IMR-90 (cell line): ENCODE data around the gene RC3H1. TPM values are rescaled to one million over a fixed set of nuclear protein-coding genes. Genes with fewer than 3 reads are reported as not detected.

Source experiments
- ATAC-seq: fragments of 200-7000 bp; cut with Tn5 transposase; 2 replicates; pipeline ENCODE4 v1.9.1; 2020; ENCODE audit warnings: low read depth, mild to moderate bottlenecking, moderate library complexity
- BruUV-seq: library from RNA; stranded (reverse); fragments of 400-500 nt; replicated peaks from 2 replicates; lab custom pipeline; 2021; lab: Mats Ljungman, UMichigan
- CTCF ChIA-PET: fragments of 300-600 bp; formaldehyde crosslinking; extraction: SDS; loops from one replicate; lab custom pipeline; 2021; ENCODE audit warnings: antibody characterized with exemption; lab: Yijun Ruan, JAX
- POLR2A ChIA-PET: fragments of 300-600 bp; sonication (Branson Sonifier 250); formaldehyde crosslinking; loops from one replicate; lab custom pipeline; 2022; ENCODE audit warnings: antibody characterized with exemption; ENCODE audit not compliant: unreplicated experiment; lab: Charles Lee
- DNase-seq: peaks from one replicate; pipeline ENCODE4 v3.0.0; 2013
- H2AFZ ChIP-seq: replicated peaks from 2 replicates; pipeline ENCODE3; 2013; ENCODE audit warnings: low read length, mild to moderate bottlenecking; ENCODE audit not compliant: poor library complexity
- H2AK5ac ChIP-seq: 2 replicates; pipeline ENCODE4 v1.6.1; 2013; ENCODE audit warnings: low read depth, low read length, inconsistent platforms
- H2AK9ac ChIP-seq: replicated peaks from 2 replicates; pipeline ENCODE3; 2013; ENCODE audit warnings: mild to moderate bottlenecking, low read depth, low read length, moderate library complexity; ENCODE audit not compliant: poor library complexity
- H2BK120ac ChIP-seq: 2 replicates; pipeline ENCODE4 v1.6.1; 2013; ENCODE audit warnings: low read depth, low read length, inconsistent platforms
- H2BK15ac ChIP-seq: 3 replicates; pipeline ENCODE4 v1.6.1; 2013; ENCODE audit warnings: low read depth, low read length, inconsistent platforms
- H2BK20ac ChIP-seq: 2 replicates; pipeline ENCODE4 v1.6.1; 2013; ENCODE audit warnings: low read depth, mild to moderate bottlenecking, inconsistent platforms, low read length, moderate library complexity
- H2BK5ac ChIP-seq: 2 replicates; pipeline ENCODE4 v1.6.1; 2013; ENCODE audit warnings: mild to moderate bottlenecking, low read depth, low read length, inconsistent platforms; ENCODE audit not compliant: poor library complexity, severe bottlenecking
- H3K14ac ChIP-seq: replicated peaks from 2 replicates; pipeline ENCODE4 v1.6.1; 2013; ENCODE audit warnings: low read depth, low read length, inconsistent platforms
- H3K18ac ChIP-seq: 2 replicates; pipeline ENCODE4 v1.6.1; 2013; ENCODE audit warnings: low read depth, low read length, control low read depth
- H3K23ac ChIP-seq: 2 replicates; pipeline ENCODE4 v1.6.1; 2013; ENCODE audit warnings: low read depth, low read length, inconsistent platforms
- H3K27ac ChIP-seq: 2 replicates; pipeline ENCODE4 v1.5.1; 2013; ENCODE audit warnings: mild to moderate bottlenecking, control low read depth, low read length; ENCODE audit not compliant: insufficient read depth
- H3K27me3 ChIP-seq: 2 replicates; pipeline ENCODE4 v1.6.1; 2013; ENCODE audit warnings: low read length; ENCODE audit not compliant: control insufficient read depth, insufficient read depth
- H3K36me3 ChIP-seq: 2 replicates; pipeline ENCODE4 v1.6.1; 2013; ENCODE audit warnings: low read length, mixed read lengths; ENCODE audit not compliant: control insufficient read depth, insufficient read depth
- H3K4ac ChIP-seq: 2 replicates; pipeline ENCODE4 v1.6.1; 2013; ENCODE audit warnings: low read depth, low read length, inconsistent platforms
- H3K4me1 ChIP-seq: 2 replicates; pipeline ENCODE4 v1.6.1; 2013; ENCODE audit warnings: low read length, mixed read lengths; ENCODE audit not compliant: control insufficient read depth, insufficient read depth
- H3K4me2 ChIP-seq: 2 replicates; pipeline ENCODE4 v1.6.1; 2013; ENCODE audit warnings: low read depth, mild to moderate bottlenecking, control low read depth, low read length, moderate library complexity
- H3K4me3 ChIP-seq: 2 replicates; pipeline ENCODE4 v1.5.1; 2013; ENCODE audit warnings: low read depth, mild to moderate bottlenecking, control low read depth, low read length, moderate library complexity; ENCODE audit not compliant: insufficient read depth
- H3K56ac ChIP-seq: 2 replicates; pipeline ENCODE4 v1.6.1; 2013; ENCODE audit warnings: low read length, inconsistent platforms; ENCODE audit not compliant: insufficient read depth; ENCODE audit errors: extremely low read depth
- H3K79me1 ChIP-seq, 2 experiments: 2 replicates each; pipeline ENCODE4 v1.6.1; 2013; ENCODE audit warnings: low read length in 2 of 2, inconsistent platforms in 1 of 2, low read depth in 1 of 2
- H3K9ac ChIP-seq: 2 replicates; pipeline ENCODE4 v1.6.1; 2013; ENCODE audit warnings: low read depth, low read length, control low read depth
- H3K9me1 ChIP-seq: 2 replicates; pipeline ENCODE4 v1.6.1; 2013; ENCODE audit warnings: low read length, inconsistent platforms; ENCODE audit not compliant: insufficient read depth
- H3K9me3 ChIP-seq: 2 replicates; pipeline ENCODE4 v1.6.1; 2013; ENCODE audit warnings: low read length; ENCODE audit not compliant: control insufficient read depth, insufficient read depth
- H4K20me1 ChIP-seq: 2 replicates; pipeline ENCODE4 v1.6.1; 2013; ENCODE audit warnings: low read length, inconsistent platforms; ENCODE audit not compliant: insufficient read depth
- H4K5ac ChIP-seq: 2 replicates; pipeline ENCODE4 v1.6.1; 2013; ENCODE audit warnings: mild to moderate bottlenecking, low read depth, low read length, control low read depth
- H4K8ac ChIP-seq, 2 experiments: 2 replicates each; pipeline ENCODE4 v1.6.1; 2013; ENCODE audit warnings: low read depth in 2 of 2, low read length in 2 of 2, control low read depth in 1 of 2, inconsistent platforms in 1 of 2
- H4K91ac ChIP-seq: 2 replicates; pipeline ENCODE4 v1.6.1; 2013; ENCODE audit warnings: low read depth, low read length, inconsistent platforms; ENCODE audit not compliant: insufficient read depth
- CEBPB ChIP-seq: IDR thresholded peaks from 2 replicates; pipeline ENCODE4 v1.6.1; 2012; ENCODE audit warnings: low read depth, low read length, improper control_type of control experiment
- MAFK ChIP-seq: IDR thresholded peaks from 2 replicates; pipeline ENCODE4 v1.6.1; 2012; ENCODE audit warnings: low read depth, low read length, improper control_type of control experiment
- WGBS, 2 experiments: methylation state at CpG; one replicate each; pipeline versions ENCODE4 v1.1.5 to v1.1.7; 2013; ENCODE audit warnings: missing lambda C conversion rate in 2 of 2; ENCODE audit not compliant: insufficient read length in 1 of 2; ENCODE audit errors: extremely low coverage in 2 of 2; 5-methylcytosine and 5-hydroxymethylcytosine counted together
- dilution Hi-C: fragments of 300-500 bp; cut with HindIII; formaldehyde crosslinking; loops from one replicate; pipeline ENCODE4 v1.14.3; 2018; ENCODE audit warnings: low sequenced_read_pairs; ENCODE audit not compliant: unreplicated experiment
- in situ Hi-C: fragments of 300-500 bp; cut with MboI; formaldehyde crosslinking; loops from 3 replicates; pipeline ENCODE4 v1.14.3; 2019; ENCODE audit warnings: low sequenced_read_pairs, inconsistent platforms, mixed read lengths
- intact Hi-C: fragments of 100-400 bp; cut with micrococcal nuclease; formaldehyde crosslinking; loops from 2 replicates; pipeline ENCODE4 v1.10.0; 2022
- polyA plus RNA-seq, 3 experiments: library from polyadenylated mRNA; depleted of rRNA; stranded (reverse); fragments of >200 nt; gene quantifications; 2 replicates each; pipeline ENCODE4 v1.2.3, GENCODE V29; 2012; ENCODE audit warnings: low replicate concordance in 1 of 3
- total RNA-seq: library from RNA; depleted of rRNA; stranded (reverse); fragments of >200 nt; gene quantifications from 2 replicates; pipeline ENCODE4 v1.2.3, GENCODE V29; 2012
- TF ChIP-seq, protein P1 (sequence below): conservative IDR thresholded peaks from 2 replicates; pipeline ENCODE4 v1.5.1; 2012; ENCODE audit warnings: mild to moderate bottlenecking, low read depth, low read length, improper control_type of control experiment
- TF ChIP-seq, protein P2 (sequence below): fragments of 150-350 bp; IDR thresholded peaks from 2 replicates; pipeline ENCODE4 v1.6.1; 2017; ENCODE audit warnings: mild to moderate bottlenecking, antibody characterized with exemption, low read length, low read depth

Gene RC3H1
- total and polyA plus RNA-seq, 2 of the 4 experiments (the other 2 are of a cell fraction), result 5.1 to 39.3 TPM

DNA sequence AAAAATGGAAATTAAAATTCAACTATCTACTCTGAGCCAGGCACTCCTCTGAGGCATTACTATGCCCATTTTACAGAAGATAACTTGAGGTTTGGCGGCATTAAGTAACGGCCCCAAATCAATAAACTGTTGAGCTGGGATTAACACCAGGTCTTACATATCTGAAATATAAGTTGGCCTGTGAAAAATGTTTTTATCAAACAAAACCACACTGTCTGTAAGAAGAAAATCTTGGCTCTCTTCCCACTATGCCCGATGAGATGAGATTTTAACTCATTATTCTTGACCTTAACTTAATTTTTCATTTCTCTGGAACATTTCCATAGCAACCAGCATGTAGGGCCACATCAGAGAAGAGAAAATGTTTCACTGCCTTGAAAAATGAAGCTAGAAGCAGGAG lies 21.8 kb downstream of the RC3H1 start:
- peaks cover 55% of the 10 kb centered on the region for H4K20me1 ChIP-seq

More for the DNA sequence above, 21.8 kb downstream of the RC3H1 start:
- H3K9ac ChIP-seq, result no peak overlapping the region
- no peak overlapping the region for H3K14ac ChIP-seq
- H2BK20ac ChIP-seq, result no peak overlapping the region
- no peak overlapping the region for H2AFZ ChIP-seq
- H2AK5ac ChIP-seq, result no peak overlapping the region
- H4K5ac ChIP-seq, result no peak overlapping the region
- H4K8ac ChIP-seq, result no peak overlapping the region
- peaks cover 17% of the 10 kb centered on the region for H3K9me1 ChIP-seq
- no peaks in the 10 kb centered on the region for H3K27me3 ChIP-seq
- peaks cover 28 to 82% of the 10 kb centered on the region in 2 experiments for H3K79me1 ChIP-seq
- peaks cover 8% of the 10 kb centered on the region for H3K36me3 ChIP-seq
- intact Hi-C loops, result loop anchor here (2.0 to 10.0 kb wide), 2 partner anchors 16 to 214 kb away; no protein-coding TSS in a partner anchor
- no peak overlapping the region for H2BK5ac ChIP-seq
- H3K4me3 ChIP-seq, result no peak overlapping the region
- H3K27ac ChIP-seq, result no peak overlapping the region
- no peak overlapping the region for H2BK120ac ChIP-seq
- no peak overlapping the region for H3K4ac ChIP-seq
- no peak overlapping the region for H3K18ac ChIP-seq
- no TSS peak for BruUV-seq
- no peak overlapping the region for H3K23ac ChIP-seq
- ATAC-seq, result no peak
- no peak overlapping the region for H4K91ac ChIP-seq
- peak; percentile 18 for DNase-seq
- H3K9me3 ChIP-seq, result no peaks in the 10 kb centered on the region
- POLR2A ChIA-PET, result no interaction called here
- no peak overlapping the region for H3K4me2 ChIP-seq
- CTCF ChIA-PET, result interaction anchor here (0.6 kb wide), 1 partner anchor 91 kb away, joined by 5 read pairs; no protein-coding TSS in a partner anchor
- H3K4me1 ChIP-seq, result peaks cover 18% of the 10 kb centered on the region
- no peak overlapping the region for H3K56ac ChIP-seq
- H2AK9ac ChIP-seq, result no peak overlapping the region
- H2BK15ac ChIP-seq, result no peak overlapping the region
- dilution Hi-C loops, result no loop called here
- TF ChIP-seq, protein P1, sequence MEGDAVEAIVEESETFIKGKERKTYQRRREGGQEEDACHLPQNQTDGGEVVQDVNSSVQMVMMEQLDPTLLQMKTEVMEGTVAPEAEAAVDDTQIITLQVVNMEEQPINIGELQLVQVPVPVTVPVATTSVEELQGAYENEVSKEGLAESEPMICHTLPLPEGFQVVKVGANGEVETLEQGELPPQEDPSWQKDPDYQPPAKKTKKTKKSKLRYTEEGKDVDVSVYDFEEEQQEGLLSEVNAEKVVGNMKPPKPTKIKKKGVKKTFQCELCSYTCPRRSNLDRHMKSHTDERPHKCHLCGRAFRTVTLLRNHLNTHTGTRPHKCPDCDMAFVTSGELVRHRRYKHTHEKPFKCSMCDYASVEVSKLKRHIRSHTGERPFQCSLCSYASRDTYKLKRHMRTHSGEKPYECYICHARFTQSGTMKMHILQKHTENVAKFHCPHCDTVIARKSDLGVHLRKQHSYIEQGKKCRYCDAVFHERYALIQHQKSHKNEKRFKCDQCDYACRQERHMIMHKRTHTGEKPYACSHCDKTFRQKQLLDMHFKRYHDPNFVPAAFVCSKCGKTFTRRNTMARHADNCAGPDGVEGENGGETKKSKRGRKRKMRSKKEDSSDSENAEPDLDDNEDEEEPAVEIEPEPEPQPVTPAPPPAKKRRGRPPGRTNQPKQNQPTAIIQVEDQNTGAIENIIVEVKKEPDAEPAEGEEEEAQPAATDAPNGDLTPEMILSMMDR, result no peak
- TF ChIP-seq, protein P2, sequence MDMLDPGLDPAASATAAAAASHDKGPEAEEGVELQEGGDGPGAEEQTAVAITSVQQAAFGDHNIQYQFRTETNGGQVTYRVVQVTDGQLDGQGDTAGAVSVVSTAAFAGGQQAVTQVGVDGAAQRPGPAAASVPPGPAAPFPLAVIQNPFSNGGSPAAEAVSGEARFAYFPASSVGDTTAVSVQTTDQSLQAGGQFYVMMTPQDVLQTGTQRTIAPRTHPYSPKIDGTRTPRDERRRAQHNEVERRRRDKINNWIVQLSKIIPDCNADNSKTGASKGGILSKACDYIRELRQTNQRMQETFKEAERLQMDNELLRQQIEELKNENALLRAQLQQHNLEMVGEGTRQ, result no peak
- TF ChIP-seq CEBPB (no peak), MAFK (no peak)
- WGBS, 2 experiments, result no CpG with 5 or more reads among the region's 3 CpGs
- in situ Hi-C loops, result no loop called here
